EH (cell line): ENCODE results near the gene SPATA2.
"Not testable (repeated sequence)": the region's sequence is repeated elsewhere in the genome, so short reads cannot be mapped to it uniquely, and the experiment has no call there.

ENCODE experiments used
- DNase-seq: peaks from one replicate; pipeline ENCODE4 v3.0.0-alpha.2; 2015; ENCODE audit warnings: low read depth

Gene SPATA2

GRCh38 chr20:49904440-49905214, 10.7 kb downstream of the SPATA2 start:
- no peak for DNase-seq

GRCh38 chr20:49901588-49901987, 13.7 kb downstream of the SPATA2 start:
- DNase-seq, result no peak

GRCh38 chr20:49899541-49900383, 15.6 kb downstream of the SPATA2 start:
- DNase-seq, result no peak

- no peak for DNase-seq
Observed at GRCh38 chr20:49896204-49896603, 19.1 kb downstream of the SPATA2 start.

GRCh38 chr20:49895474-49896093, 19.7 kb downstream of the SPATA2 start:
- DNase-seq, result not testable (repeated sequence)

- DNase-seq, result no peak
Observed at GRCh38 chr20:49894073-49894470, 21.3 kb downstream of the SPATA2 start.

GRCh38 chr20:49893242-49894072, 21.9 kb downstream of the SPATA2 start:
- peak; percentile 27 for DNase-seq

- no peak for DNase-seq
Observed at GRCh38 chr20:49892817-49893216, 22.5 kb downstream of the SPATA2 start.

GRCh38 chr20:49892260-49892659, 23.1 kb downstream of the SPATA2 start:
- DNase-seq, result no peak

- no peak for DNase-seq
Observed at GRCh38 chr20:49891476-49892110, 23.7 kb downstream of the SPATA2 start.

GRCh38 chr20:49890471-49891361, 24.6 kb downstream of the SPATA2 start:
- no peak for DNase-seq

- DNase-seq, result no peak
Observed at GRCh38 chr20:49889935-49890333, 25.4 kb downstream of the SPATA2 start.

GRCh38 chr20:49889001-49889934, 26.1 kb downstream of the SPATA2 start:
- no peak for DNase-seq

- DNase-seq, result peak; percentile 55
Observed at GRCh38 chr20:49888212-49889000, 26.9 kb downstream of the SPATA2 start.

GRCh38 chr20:49887251-49888211, 27.8 kb downstream of the SPATA2 start:
- DNase-seq, result peak; percentile 35

- no peak for DNase-seq
Observed at GRCh38 chr20:49886571-49887213, 28.6 kb downstream of the SPATA2 start.
